Measurements from ENCODE around the gene GPR50. TPM values are rescaled to one million over a fixed set of nuclear protein-coding genes. Genes with fewer than 3 reads are reported as not detected.

GPR50 gene
- total RNA-seq, 1 experiment from 2014 or later = not detected

- Mint-ChIP-seq H3K4me1 (ENCODE audit: low read depth, unreplicated experiment) (peaks cover 15% of the 10 kb centered on the region), H3K9me3 (ENCODE audit: low read depth, unreplicated experiment) (peaks cover 2% of the 10 kb centered on the region), H3K4me3 (ENCODE audit: low read depth, unreplicated experiment) (no peak overlapping the region), H3K27ac (ENCODE audit: unreplicated experiment) (no peak overlapping the region), H3K27me3 (ENCODE audit: unreplicated experiment) (no peaks in the 10 kb centered on the region), H3K36me3 (ENCODE audit: insufficient read depth, unreplicated experiment) (no peaks in the 10 kb centered on the region)
- DNase-seq = no peak
- intact Hi-C loops (cut with micrococcal nuclease; ENCODE audit: unreplicated experiment) = no loop called here
- no peak for TF ChIP-seq CTCF (IDR thresholded peaks at IDR 0.05; ENCODE audit: unreplicated experiment)
- CTCF ChIA-PET = no interaction called here
- BruUV-seq (replicated peaks) = no TSS peak
Measured at GRCh38 chrX:151226941-151227340, 50.6 kb downstream of the GPR50 start.

- no peaks in the 10 kb centered on the region for H3K27me3 Mint-ChIP-seq (ENCODE audit: unreplicated experiment)
- H3K27ac Mint-ChIP-seq (ENCODE audit: unreplicated experiment) = no peak overlapping the region
- BruUV-seq (replicated peaks) = no TSS peak
- intact Hi-C loops (cut with micrococcal nuclease; ENCODE audit: unreplicated experiment) = no loop called here
- no peak for TF ChIP-seq CTCF (IDR thresholded peaks at IDR 0.05; ENCODE audit: unreplicated experiment)
- peaks cover 15% of the 10 kb centered on the region for H3K4me1 Mint-ChIP-seq (ENCODE audit: low read depth, unreplicated experiment)
- H3K4me3 Mint-ChIP-seq (ENCODE audit: low read depth, unreplicated experiment) = no peak overlapping the region
- H3K36me3 Mint-ChIP-seq (ENCODE audit: insufficient read depth, unreplicated experiment) = no peaks in the 10 kb centered on the region
- peaks cover 2% of the 10 kb centered on the region for H3K9me3 Mint-ChIP-seq (ENCODE audit: low read depth, unreplicated experiment)
- CTCF ChIA-PET = no interaction called here
- no peak for DNase-seq
Measured at GRCh38 chrX:151227627-151228026, 51.2 kb downstream of the GPR50 start.

GRCh38 chrX:151228935-151229334 is 52.6 kb downstream of the GPR50 start:
- Mint-ChIP-seq H3K36me3 (ENCODE audit: insufficient read depth, unreplicated experiment) (no peaks in the 10 kb centered on the region), H3K9me3 (ENCODE audit: low read depth, unreplicated experiment) (peaks cover 2% of the 10 kb centered on the region), H3K4me1 (ENCODE audit: low read depth, unreplicated experiment) (peaks cover 15% of the 10 kb centered on the region), H3K27me3 (ENCODE audit: unreplicated experiment) (no peaks in the 10 kb centered on the region), H3K27ac (ENCODE audit: unreplicated experiment) (no peak overlapping the region), H3K4me3 (ENCODE audit: low read depth, unreplicated experiment) (no peak overlapping the region)
- BruUV-seq (replicated peaks) = no TSS peak
- no peak for TF ChIP-seq CTCF (IDR thresholded peaks at IDR 0.05; ENCODE audit: unreplicated experiment)
- intact Hi-C loops (cut with micrococcal nuclease; ENCODE audit: unreplicated experiment) = no loop called here
- no peak for DNase-seq
- CTCF ChIA-PET = no interaction called here

Small RNA genes within 50 kb of the gene (microRNA-seq; reads per million reads assigned to microRNA genes)
- not detected for gene MIR4330

Other genes with a start within 250 kb of the GPR50 start
- gene HMGB3, start 193.2 kb upstream of the GPR50 start, total RNA-seq (2022) = 99.4 and 143 TPM in 2 replicates
- 63.1 and 67.2 TPM in 2 replicates for gene VMA21, start 220.6 kb downstream of the GPR50 start, total RNA-seq (2022)